GM15510 (cell line): ENCODE measurements around the gene MBNL1.

Experiments used
- POLR2A ChIP-seq: IDR thresholded peaks from 3 replicates; pipeline ENCODE4 v1.6.1; 2011; ENCODE audit warnings: borderline replicate concordance; ENCODE audit not compliant: insufficient read length; ENCODE audit errors: extremely low read depth

The MBNL1 gene

DNA sequence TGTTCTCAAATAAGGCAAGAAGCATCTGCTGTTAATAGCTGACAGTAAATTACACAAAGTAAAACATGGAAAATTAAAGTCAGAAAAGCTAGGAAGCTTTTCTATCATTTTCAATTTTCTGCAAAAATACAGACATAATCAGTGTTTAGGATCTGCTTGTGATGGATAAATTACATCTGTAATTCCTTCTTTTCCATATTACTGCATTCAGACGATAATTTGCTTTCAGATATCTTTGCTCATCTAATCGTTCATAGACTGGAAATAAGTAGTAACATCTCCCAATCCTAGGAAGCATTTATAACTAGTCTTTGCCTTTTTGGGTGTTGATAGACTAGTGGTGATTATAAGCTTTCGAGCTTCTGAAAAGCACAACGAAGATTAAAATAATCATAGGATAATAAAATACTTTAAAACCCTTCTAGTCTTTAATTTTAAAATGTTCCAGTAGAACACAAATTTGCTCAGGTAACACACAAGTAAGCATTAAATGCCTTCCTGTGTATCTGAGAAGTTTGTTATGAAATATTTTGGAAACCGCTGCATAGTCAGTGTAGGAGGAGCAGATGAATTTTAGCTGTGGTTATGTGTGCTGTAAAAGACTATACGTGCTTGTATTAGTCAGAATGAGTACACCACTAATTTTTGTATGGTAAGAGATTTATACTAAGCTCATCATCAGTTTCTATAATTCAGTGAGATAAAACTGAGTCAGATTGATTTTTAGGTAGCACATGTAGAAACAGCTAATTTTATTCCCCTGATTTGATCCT lies 41.0 kb downstream of the MBNL1 start:
- TF ChIP-seq POLR2A: no peak

DNA sequence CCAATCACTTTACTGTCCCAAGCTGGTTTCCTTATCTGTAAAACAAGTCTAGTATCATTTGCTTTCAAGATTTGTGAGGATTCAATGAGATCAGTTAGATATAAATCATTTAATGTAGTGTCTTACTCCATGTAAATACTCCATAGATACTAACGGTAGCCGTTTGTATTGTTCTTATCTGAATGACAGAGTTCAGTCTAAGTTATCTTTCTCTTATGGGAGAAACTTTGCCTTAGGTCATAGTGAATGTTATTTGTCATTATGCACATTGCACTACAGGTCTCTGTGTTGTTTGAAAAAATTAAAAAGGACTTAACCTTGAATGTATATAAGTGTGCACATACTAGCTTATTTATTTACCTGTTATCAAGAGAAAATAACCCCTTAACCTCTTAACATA lies 44.7 kb downstream of the MBNL1 start:
- TF ChIP-seq POLR2A: no peak

DNA sequence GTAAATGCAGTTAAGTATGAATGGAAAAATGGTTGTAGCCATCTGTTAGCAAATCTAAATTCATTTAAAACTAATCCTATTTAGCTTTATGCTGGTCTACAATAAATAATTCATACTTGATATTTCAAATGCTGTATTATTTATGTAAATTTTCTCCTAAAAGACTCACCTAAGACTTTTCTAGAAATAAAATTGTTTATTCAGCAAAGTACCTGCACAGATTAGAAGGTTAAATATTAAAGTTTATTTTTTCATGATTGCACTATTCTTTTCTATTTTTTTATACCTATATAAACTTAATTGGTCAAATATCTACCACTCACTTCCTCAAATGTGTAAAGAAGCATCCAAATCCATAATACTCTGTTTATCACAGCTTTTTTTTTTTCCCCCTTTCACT lies 45.2 kb downstream of the MBNL1 start:
- TF ChIP-seq POLR2A: no peak

DNA sequence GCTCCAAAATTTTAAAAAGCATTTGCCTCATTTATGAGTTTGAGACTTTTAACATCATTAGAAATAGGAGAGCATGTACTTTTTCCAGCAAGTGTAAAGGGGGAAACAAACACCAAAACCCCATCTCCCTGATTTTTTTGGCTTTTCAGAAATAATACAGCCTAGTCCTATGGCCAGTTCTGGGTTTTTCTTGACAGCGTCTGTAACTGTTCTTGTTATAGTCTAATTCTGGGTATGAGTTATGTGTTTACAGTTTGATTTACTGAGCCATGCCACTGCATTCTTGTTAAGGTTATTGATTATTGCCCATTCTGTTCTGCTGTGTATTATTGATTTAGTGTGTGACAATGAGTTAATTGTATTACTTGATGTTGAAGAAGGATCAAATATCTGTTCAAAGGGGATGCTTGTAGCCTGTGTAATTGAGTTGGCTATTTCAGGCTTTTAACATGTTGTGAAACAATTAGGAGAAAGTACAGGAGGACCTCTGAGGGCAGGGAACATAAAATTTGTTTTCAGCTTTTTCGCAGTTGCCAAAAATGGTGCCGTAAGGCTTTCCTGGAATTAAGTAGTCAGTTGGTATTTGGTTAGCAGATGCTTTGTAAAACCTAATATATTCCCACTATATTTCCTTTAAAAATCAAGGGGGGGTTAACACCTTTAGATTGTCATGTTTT lies 46.1 kb downstream of the MBNL1 start:
- TF ChIP-seq POLR2A: no peak

DNA sequence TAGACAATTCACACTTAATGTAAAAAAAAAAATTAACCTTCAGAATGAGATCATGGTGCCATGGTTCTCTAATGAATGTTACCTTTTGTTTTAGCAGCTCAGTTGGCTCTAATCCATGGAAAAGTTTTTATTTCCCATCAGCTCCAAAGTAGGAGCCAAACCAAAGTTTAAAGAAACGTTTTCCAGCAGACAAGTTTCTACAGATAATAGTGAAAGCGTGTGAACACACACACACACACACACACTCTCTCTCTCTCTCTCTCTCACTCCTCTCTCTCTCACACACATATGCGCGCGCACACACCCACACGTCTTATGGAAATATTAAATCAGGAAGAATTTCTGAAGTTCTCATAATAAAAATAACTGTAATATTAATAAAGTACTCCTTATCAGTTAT lies 46.9 kb downstream of the MBNL1 start:
- no peak for TF ChIP-seq POLR2A

DNA sequence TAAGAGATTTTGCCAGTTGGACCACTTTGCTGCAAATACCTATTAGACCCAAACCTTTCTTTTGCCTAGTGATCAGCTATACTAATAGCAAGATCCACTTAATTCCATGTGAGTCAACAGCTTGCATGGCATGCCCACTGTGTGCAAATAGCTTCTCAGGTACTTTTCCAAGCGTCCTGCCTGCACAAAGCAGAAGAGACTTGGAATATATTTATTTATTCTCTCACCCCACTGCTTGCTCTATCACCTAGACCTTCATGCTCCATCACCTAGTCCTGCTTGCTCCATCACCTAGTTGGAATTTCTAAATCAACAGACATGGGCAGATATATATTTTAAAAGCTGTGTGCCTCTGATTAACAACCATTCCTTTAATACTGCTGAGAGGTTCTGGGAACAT lies 47.6 kb downstream of the MBNL1 start:
- TF ChIP-seq POLR2A: no peak

DNA sequence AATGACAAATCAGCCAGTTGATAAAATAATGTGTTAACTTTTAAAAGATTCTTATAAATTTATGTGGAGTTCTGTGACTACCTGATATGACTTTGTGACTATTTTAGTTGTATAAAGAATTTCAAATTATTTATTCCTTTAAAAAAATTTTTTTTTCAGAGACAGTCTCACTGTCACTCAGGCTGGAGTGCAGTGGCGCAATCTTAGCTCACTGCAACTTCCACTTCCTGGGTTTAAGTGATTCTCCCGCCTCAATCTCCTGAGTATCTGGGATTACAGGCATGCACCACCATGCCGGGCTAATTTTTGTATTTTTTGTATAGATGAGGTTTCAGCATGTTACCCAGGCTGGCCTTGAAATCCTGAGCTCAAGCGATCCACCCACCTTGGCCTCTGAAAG lies 48.5 kb downstream of the MBNL1 start:
- TF ChIP-seq POLR2A: no peak

DNA sequence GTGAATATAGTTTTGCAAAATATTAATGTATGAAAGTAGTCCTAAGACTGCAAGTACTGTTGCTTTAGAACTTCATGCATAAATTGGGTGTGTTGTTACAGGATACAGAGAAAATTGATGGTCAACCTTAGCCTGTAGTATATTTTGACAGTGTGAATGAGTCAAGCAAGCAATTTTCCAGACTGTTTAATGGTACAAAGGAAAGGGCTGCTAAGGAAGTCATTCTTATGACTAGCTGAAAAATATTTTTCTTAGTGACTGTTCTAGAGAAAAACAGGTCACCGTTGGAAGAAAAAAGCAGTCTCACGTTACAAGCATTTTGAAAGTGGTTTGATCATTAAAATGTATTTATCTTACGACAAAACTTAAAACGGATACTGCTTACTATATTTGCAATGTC lies 49.2 kb downstream of the MBNL1 start:
- TF ChIP-seq POLR2A: no peak

DNA sequence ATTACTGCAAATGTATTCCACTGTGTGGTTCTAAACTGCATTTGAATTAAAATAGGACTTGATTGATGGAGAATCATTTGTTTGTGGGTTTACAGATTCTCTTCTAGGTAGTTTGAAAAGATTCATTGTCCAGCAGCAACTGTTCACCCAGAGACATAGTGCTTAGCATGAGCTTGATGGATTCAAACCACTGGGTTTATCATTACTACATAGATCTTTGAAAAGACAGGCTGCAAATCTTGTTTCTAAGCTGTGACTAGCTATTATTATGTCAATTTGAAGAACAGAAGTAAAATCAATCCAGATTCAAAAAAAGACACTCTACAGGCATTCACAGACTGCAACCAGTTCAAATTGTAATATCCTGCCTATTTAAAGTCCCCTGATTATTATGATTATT lies 49.8 kb downstream of the MBNL1 start:
- no peak for TF ChIP-seq POLR2A

DNA sequence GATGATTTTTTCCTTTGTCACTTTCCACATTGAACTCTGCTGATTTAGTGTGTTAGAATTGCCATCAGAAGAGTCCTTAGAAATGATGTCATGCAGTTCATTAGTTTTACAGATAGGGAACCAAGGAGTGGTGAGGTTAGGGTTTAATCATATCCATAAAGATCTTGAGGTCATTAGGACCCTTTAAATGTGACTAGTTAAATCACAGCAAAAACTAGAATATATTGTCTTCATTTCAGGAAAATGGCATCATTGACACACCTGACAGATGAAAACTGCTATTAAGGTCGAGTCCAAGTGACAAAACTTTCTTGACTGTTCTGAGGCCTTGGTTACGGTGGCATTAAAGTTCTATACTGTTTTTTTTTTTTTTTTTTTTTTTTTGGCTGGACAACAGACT lies 50.5 kb downstream of the MBNL1 start:
- TF ChIP-seq POLR2A: no peak

DNA sequence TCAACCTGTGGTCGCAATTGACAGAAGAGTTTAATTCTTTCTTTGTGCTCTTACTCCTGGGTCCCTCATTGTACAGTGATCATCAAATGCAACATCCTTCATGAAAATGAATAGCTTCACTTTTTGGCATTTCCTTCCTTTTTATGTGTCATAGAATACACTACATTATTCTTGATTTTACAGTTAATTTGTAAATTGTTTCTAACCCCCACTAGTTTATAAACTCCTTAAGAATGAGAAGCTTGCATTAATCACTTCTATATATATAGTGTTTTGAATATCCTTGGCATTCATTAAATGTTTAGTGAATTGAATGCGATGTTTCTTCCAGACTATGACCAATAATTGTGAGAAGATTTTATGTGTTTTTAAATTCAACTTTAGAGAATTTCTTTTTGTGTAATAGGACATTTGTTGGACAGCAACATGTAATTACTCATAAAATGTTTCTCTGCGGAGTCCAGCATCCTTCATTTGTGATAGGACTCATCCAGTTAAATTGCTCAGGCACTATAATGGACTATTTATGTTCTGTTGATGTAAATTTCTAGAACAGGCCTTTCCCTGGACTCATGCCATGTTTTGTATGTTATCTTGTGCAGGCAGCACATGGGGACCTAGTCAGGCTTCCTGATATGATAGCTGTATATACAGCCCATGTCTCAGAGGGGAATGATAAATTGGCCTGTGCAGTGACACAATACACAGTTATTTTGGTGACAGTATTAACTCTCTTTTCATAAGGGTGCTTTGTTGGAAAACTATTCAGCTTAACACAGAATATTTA lies 51.3 kb downstream of the MBNL1 start:
- TF ChIP-seq POLR2A: no peak

DNA sequence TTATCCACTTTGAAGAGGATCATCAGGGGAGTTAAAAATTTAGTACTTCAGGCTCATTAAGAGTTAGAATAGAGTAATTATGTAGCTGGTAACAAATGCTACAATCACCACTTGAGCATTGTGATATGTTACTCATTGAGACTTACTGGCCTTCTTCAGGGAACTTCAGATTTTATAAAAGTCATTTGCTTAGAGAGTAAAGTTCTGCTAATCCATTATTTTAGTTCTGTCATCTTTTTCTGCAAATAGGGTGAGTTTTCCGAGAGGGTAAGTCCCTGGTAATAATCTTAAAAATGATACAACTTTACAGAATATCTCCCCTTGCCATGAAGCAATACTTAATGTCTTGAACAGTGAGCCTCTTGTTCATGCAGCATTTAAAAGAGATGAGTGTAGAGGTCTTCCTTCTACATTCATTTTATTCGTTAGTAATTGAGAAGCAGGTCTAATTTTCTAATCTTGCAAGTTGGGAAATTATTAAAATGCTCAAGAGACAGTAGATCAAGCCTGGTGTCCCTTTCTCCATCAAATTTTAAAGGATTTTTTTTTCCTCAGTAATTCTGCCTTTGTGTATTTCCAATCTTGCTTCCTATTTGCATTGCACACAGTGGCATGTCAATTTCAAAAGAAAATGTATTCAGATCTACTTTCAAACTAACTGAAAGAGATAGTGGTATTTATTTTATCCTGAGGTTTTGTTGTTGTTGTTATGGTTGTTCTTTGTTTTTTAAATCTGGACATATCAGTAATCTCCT lies 52.6 kb downstream of the MBNL1 start:
- no peak for TF ChIP-seq POLR2A

DNA sequence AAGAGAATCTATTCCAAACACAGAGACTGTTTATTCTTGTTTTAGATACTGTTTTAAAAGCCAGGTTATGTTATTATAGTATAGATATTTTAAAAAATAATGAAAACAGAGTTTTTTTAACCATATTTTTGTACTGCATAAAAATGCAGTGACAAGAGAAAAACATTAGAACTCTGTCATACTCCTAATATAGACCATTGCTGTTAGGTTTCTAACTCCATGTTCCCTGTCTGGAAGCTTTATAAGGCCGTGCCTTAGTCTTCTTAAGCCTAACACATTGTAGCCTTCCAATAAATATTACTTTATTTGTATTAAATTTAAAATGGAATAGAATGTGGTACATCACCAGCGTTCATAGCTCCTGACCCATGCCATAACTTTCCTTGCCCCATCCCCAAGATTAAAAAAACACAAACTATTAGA lies 53.2 kb downstream of the MBNL1 start:
- TF ChIP-seq POLR2A: no peak

DNA sequence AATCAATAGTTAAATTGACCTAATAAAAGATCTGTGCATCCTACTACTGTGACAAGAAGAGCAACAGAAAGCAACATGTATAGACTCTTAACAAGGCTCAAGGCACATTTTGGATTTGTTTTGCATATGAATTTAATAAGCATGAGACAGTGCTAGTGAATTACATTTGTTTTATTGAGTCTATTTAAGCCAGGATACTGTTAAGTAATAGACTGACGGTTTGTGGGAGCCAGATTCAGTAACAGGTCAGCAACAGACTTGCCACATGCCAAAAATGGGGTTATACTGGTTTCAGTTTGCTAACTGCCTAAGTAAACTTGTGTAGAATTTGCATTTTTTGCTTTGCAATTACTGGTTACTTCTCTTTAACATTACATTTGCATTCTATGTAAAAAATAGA lies 54.0 kb downstream of the MBNL1 start:
- TF ChIP-seq POLR2A: no peak

DNA sequence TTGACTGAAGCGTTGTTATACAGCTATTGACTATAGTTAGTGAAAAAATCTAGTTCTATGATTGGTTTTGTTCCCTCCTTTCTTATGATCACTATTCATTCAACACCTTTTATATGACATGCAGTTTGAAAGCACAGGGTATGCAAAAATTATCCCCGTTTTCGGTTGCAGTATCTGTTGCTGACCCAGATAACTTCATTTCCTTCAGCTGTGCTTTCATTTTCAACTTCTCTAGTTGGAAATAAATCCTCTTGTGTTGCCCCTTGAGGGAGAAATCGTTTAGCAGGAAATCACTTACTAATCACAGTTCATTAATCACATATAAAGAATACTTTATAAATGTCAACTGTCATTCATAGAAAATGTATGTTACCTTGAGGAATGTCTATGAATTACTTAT lies 55.1 kb downstream of the MBNL1 start:
- no peak for TF ChIP-seq POLR2A
